Stomach (tissue), 9 donors: ENCODE data around the gene SMPD3. TPM values are rescaled to one million over a fixed set of nuclear protein-coding genes. Genes with fewer than 3 reads are reported as not detected.

Source experiments
- DNase-seq, 2 donors: peaks; one replicate each; pipeline versions ENCODE4 v3.0.0 to v3.0.0-alpha.2; 2013 to 2019
- H3K27ac ChIP-seq, 5 donors: fragments of 200-600 bp in 4 of 5; sonication (generic) in 4 of 5; one replicate each; pipeline ENCODE4 v1.5.1; 2013 to 2019; ENCODE audit warnings: mild to moderate bottlenecking in 1 of 5, moderate library complexity in 1 of 5
- H3K27me3 ChIP-seq, 3 donors: fragments of 200-600 bp; sonication (generic); one replicate each; pipeline ENCODE4 v1.5.1; 2017 to 2019; ENCODE audit warnings: mixed run types in 1 of 3
- H3K36me3 ChIP-seq, 4 donors: fragments of 200-600 bp; sonication (generic); 1 replicate in 3 of 4; 2 replicates in 1 of 4; pipeline ENCODE4 v1.5.1; 2016 to 2019
- H3K4me1 ChIP-seq, 4 donors: fragments of 200-600 bp; sonication (generic); one replicate each; pipeline ENCODE4 v1.5.1; 2016 to 2019
- H3K4me3 ChIP-seq, 4 donors: fragments of 200-600 bp; sonication (generic) in 3 of 4; one replicate each; pipeline ENCODE4 v1.5.1; 2016 to 2019; ENCODE audit warnings: mild to moderate bottlenecking in 1 of 4
- H3K9me3 ChIP-seq, 4 donors: fragments of 200-600 bp; sonication (generic); one replicate each; pipeline ENCODE4 v1.5.1; 2016 to 2019
- EP300 ChIP-seq: sonication (generic); formaldehyde crosslinking; IDR thresholded peaks from one replicate; pipeline ENCODE4 v1.6.1; 2017; ENCODE audit warnings: antibody characterized with exemption
- POLR2A ChIP-seq, 4 donors: fragments of 450-650 bp; IDR thresholded peaks; one replicate each; pipeline ENCODE4 v1.6.1; 2016; ENCODE audit warnings: antibody characterized with exemption in 4 of 4, control low read depth in 2 of 4, mild to moderate bottlenecking in 1 of 4, moderate library complexity in 1 of 4
- POLR2AphosphoS5 ChIP-seq, 3 donors: sonication (generic); formaldehyde crosslinking; IDR thresholded peaks; one replicate each; pipeline ENCODE4 v1.6.1; 2016; ENCODE audit warnings: antibody characterized with exemption in 3 of 3
- WGBS, 5 donors: extraction: QIAGEN DNeasy Blood & Tissue Kit in 3 of 5; methylation state at CpG; one replicate each; pipeline versions ENCODE4 v1.1.5 to v1.1.7; 2013 to 2018; 5-methylcytosine and 5-hydroxymethylcytosine counted together
- intact Hi-C: fragments of 100-400 bp; cut with DNase I; formaldehyde crosslinking; loops from one replicate; pipeline ENCODE4 v1.15.1; 2023; ENCODE audit warnings: low total_unique reads
- polyA plus RNA-seq, 3 donors: library from polyadenylated mRNA; stranded (reverse); fragments of 200-250 nt; gene quantifications; one replicate each; pipeline ENCODE4 v1.2.3, GENCODE V29; 2013
- total RNA-seq, 5 donors: library from RNA; depleted of rRNA; stranded (reverse); fragments of >200 nt; gene quantifications; one replicate each; pipeline versions ENCODE4 v1.1.0 to v1.2.3, GENCODE V29; 2014 to 2016
- TF ChIP-seq, protein P1 (sequence below), 7 experiments: fragments of 450-650 bp in 4 of 7; fragments of 200-600 bp in 3 of 7; sonication (generic) in 3 of 7; IDR thresholded peaks; one replicate each; pipeline ENCODE4 v1.5.1; 2016 to 2019; ENCODE audit warnings: antibody characterized with exemption in 7 of 7, control low read depth in 2 of 7, mild to moderate bottlenecking in 1 of 7
- donor health status: healthy with polysubstance abuse.
- donor health status: Bipolar disorder and iron deficiency.
- donor health status: healthy.

The SMPD3 gene
- total and polyA plus RNA-seq, 8 donors: 1.7 to 110 (median 53.7) TPM

DNA sequence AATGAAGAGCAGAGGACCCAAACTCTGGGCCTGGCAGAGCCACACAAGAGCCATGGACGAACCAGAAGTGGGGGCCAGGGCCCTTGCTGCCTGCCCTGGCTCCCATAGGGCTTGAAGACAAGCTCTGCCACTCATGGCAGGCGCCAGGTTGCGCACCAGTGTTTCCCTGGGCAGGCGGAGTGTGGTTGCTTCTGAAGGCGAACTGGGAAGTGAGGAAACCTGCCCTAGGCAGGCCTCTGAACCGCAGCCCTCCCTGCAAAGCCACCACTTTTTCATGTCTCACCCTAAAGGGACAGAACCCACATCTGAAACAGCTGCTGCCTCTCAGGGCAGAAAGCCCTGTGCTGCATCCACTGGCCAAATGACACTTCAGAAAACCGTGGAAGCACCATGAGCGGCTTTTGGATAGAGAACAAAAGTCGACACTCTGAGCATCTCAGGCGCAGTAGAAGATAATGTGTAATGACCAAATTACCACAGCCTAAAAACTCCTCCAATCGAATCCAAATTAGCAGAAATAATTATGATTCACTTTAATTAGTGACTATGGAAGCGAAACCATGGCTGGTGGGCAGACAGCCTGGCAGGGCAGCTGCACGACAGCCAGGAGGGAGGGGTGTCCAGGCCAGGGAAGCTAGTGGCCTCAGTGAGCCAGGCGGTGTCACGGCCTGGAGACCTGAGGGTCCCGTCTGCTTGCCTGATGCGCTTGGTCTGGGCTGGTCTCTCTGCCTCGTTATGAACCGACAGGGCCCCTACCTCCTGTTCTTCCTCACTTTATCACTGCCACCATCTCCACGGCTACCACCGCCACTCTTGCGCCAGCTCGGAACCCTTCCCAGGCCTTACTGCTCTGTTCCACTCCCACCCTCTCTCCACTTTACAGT lies 78.4 kb downstream of the SMPD3 start:
- WGBS, 5 donors: 76 to 86% (median 81%) methylated on average over 19 to 23 of the region's 23 CpGs
- Histone ChIP-seq H3K27ac (no peak overlapping the region), H3K27me3 (peaks cover 0 to 31% (median 3%) of the 10 kb centered on the region in 3 donors), H3K4me1 (peaks cover 0 to 25% (median 11%) of the 10 kb centered on the region in 4 donors), H3K9me3 (no peaks in the 10 kb centered on the region), H3K4me3 (no peak overlapping the region), H3K36me3 (peaks cover 0 to 27% (median 9%) of the 10 kb centered on the region in 4 donors)
- DNase-seq: no peak
- intact Hi-C loops: no loop called here
- TF ChIP-seq, protein P1, sequence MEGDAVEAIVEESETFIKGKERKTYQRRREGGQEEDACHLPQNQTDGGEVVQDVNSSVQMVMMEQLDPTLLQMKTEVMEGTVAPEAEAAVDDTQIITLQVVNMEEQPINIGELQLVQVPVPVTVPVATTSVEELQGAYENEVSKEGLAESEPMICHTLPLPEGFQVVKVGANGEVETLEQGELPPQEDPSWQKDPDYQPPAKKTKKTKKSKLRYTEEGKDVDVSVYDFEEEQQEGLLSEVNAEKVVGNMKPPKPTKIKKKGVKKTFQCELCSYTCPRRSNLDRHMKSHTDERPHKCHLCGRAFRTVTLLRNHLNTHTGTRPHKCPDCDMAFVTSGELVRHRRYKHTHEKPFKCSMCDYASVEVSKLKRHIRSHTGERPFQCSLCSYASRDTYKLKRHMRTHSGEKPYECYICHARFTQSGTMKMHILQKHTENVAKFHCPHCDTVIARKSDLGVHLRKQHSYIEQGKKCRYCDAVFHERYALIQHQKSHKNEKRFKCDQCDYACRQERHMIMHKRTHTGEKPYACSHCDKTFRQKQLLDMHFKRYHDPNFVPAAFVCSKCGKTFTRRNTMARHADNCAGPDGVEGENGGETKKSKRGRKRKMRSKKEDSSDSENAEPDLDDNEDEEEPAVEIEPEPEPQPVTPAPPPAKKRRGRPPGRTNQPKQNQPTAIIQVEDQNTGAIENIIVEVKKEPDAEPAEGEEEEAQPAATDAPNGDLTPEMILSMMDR (IDR thresholded peaks at IDR 0.05): no peak
- TF ChIP-seq POLR2AphosphoS5 (IDR thresholded peaks at IDR 0.05): no peak
- no peak for TF ChIP-seq POLR2A (IDR thresholded peaks at IDR 0.05)
- no peak for TF ChIP-seq EP300

DNA sequence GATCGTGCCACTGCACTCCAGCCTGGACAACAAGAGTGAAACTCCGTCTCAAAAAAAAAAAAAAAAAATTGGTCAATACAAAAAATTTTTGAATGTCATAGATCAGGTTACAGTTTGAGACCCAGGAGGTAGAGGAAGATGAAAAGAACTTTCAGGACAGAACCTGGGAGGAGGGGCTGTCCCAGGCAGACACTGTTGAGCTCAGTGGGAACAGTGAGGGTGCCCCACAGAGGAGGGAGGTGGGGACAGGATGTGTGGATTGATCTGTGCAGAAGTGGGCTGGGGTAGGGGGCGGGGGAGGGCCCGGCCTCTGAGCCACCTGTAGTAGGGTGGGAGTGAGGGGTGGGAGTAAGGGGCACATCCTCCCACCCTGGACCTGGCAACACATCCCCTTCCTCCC lies 79.1 kb downstream of the SMPD3 start:
- no peaks in the 10 kb centered on the region for H3K9me3 ChIP-seq
- TF ChIP-seq, protein P1 (IDR thresholded peaks at IDR 0.05): no peak
- TF ChIP-seq EP300 (no peak), POLR2A (IDR thresholded peaks at IDR 0.05) (no peak), POLR2AphosphoS5 (IDR thresholded peaks at IDR 0.05) (no peak)
- intact Hi-C loops: no loop called here
- H3K36me3 ChIP-seq: peaks cover 0 to 29% (median 12%) of the 10 kb centered on the region in 4 donors
- 72 to 87% (median 83%) methylated on average over 3 to 4 of the region's 4 CpGs for WGBS, 5 donors
- peaks cover 0 to 19% (median 11%) of the 10 kb centered on the region in 4 donors for H3K4me1 ChIP-seq
- H3K27ac ChIP-seq: no peak overlapping the region
- no peak overlapping the region for H3K4me3 ChIP-seq
- H3K27me3 ChIP-seq: peaks cover 0 to 39% (median 3%) of the 10 kb centered on the region in 3 donors
- DNase-seq: no peak

- no peak overlapping the region for H3K27ac ChIP-seq
Measured at GRCh38 chr16:68368301-68368888, 79.9 kb downstream of the SMPD3 start.

GRCh38 chr16:68367891-68368290 lies 80.4 kb downstream of the SMPD3 start:
- H3K36me3 ChIP-seq: peaks cover 0 to 42% (median 15%) of the 10 kb centered on the region in 4 donors
- WGBS, 5 donors: 85 to 91% (median 88%) methylated on average over 14 of the region's 14 CpGs
- DNase-seq: no peak
- peaks cover 0 to 19% (median 5%) of the 10 kb centered on the region in 4 donors for H3K4me1 ChIP-seq
- no peak overlapping the region for H3K27ac ChIP-seq
- intact Hi-C loops: no loop called here
- H3K4me3 ChIP-seq: no peak overlapping the region
- no peak for TF ChIP-seq POLR2AphosphoS5 (IDR thresholded peaks at IDR 0.05)
- TF ChIP-seq, protein P1 (IDR thresholded peaks at IDR 0.05): no peak
- TF ChIP-seq POLR2A (IDR thresholded peaks at IDR 0.05): no peak
- no peak for TF ChIP-seq EP300
- peaks cover 0 to 46% (median 3%) of the 10 kb centered on the region in 3 donors for H3K27me3 ChIP-seq
- no peaks in the 10 kb centered on the region for H3K9me3 ChIP-seq

More at GRCh38 chr16:68368301-68368888, 79.9 kb downstream of the SMPD3 start:
- DNase-seq: no peak
- no peaks in the 10 kb centered on the region for H3K9me3 ChIP-seq
- H3K4me1 ChIP-seq: peaks cover 0 to 19% (median 5%) of the 10 kb centered on the region in 4 donors
- 75 to 84% (median 79%) methylated on average over 11 to 12 of the region's 12 CpGs for WGBS, 5 donors
- H3K4me3 ChIP-seq: no peak overlapping the region
- H3K27me3 ChIP-seq: peaks cover 0 to 46% (median 3%) of the 10 kb centered on the region in 3 donors
- TF ChIP-seq POLR2A (IDR thresholded peaks at IDR 0.05): no peak
- TF ChIP-seq POLR2AphosphoS5 (IDR thresholded peaks at IDR 0.05): no peak
- TF ChIP-seq, protein P1 (IDR thresholded peaks at IDR 0.05): no peak
- TF ChIP-seq EP300: no peak
- intact Hi-C loops: no loop called here
- peaks cover 0 to 37% (median 15%) of the 10 kb centered on the region in 4 donors for H3K36me3 ChIP-seq
